Activated CD8-positive, alpha-beta memory T cell treated with anti-CD3 and anti-CD28 coated beads, Interleukin-2, amount 10 ng/mL, durations not matched to agents 7 days and 5 days (primary cell): ENCODE data around the gene LASP1. TPM values are rescaled to one million over a fixed set of nuclear protein-coding genes. Genes with fewer than 3 reads are reported as not detected.
"Not testable (repeated sequence)": the region's sequence is repeated elsewhere in the genome, so short reads cannot be mapped to it uniquely, and the experiment has no call there.

ENCODE experiments used
- ATAC-seq: fragments of 150-1000 bp; cut with Tn5 transposase; one replicate; pipeline ENCODE4 v1.10.0; 2021; ENCODE audit warnings: moderate library complexity
- CTCF ChIA-PET: fragments of 350-600 bp; sonication (Branson Sonifier 250); formaldehyde crosslinking; loops from one replicate; lab custom pipeline; 2021; ENCODE audit warnings: antibody characterized with exemption; lab: Charles Lee
- DNase-seq: peaks from one replicate; pipeline ENCODE4 v3.0.0-alpha.2; 2020
- H3K27ac Mint-ChIP-seq: one replicate; pipeline ENCODE4 v1.8.0; 2021; ENCODE audit warnings: mild to moderate bottlenecking, mixed read lengths
- H3K27me3 Mint-ChIP-seq: one replicate; pipeline ENCODE4 v1.8.0; 2021; ENCODE audit warnings: mixed read lengths
- H3K36me3 Mint-ChIP-seq: one replicate; pipeline ENCODE4 v1.8.0; 2021; ENCODE audit warnings: mild to moderate bottlenecking, mixed read lengths
- H3K4me1 Mint-ChIP-seq: one replicate; pipeline ENCODE4 v1.8.0; 2021; ENCODE audit warnings: mixed read lengths
- H3K4me3 Mint-ChIP-seq: one replicate; pipeline ENCODE4 v1.8.0; 2021; ENCODE audit warnings: mild to moderate bottlenecking, moderate library complexity, mixed read lengths
- H3K9me3 Mint-ChIP-seq: one replicate; pipeline ENCODE4 v1.8.0; 2022; ENCODE audit warnings: low read depth, mixed read lengths
- total RNA-seq, 2 experiments: library from RNA; stranded (reverse); gene quantifications; one replicate each; pipeline ENCODE4 v1.2.3, GENCODE V29; 2021

LASP1 gene
- total RNA-seq, 2 experiments from 2014 or later = 208 to 239 TPM

GRCh38 chr17:38919316-38920078, 49.6 kb downstream of the LASP1 start:
- Mint-ChIP-seq H3K36me3 (peaks cover 29% of the 10 kb centered on the region), H3K4me1 (peaks cover 14% of the 10 kb centered on the region), H3K9me3 (no peaks in the 10 kb centered on the region), H3K4me3 (no peak overlapping the region), H3K27ac (no peak overlapping the region), H3K27me3 (no peaks in the 10 kb centered on the region)
- DNase-seq (peak; percentile 34), ATAC-seq (no peak)
- CTCF ChIA-PET = no interaction called here

- Mint-ChIP-seq H3K9me3 (no peaks in the 10 kb centered on the region), H3K4me1 (peaks cover 21% of the 10 kb centered on the region), H3K36me3 (peaks cover 27% of the 10 kb centered on the region), H3K27ac (no peak overlapping the region), H3K27me3 (no peaks in the 10 kb centered on the region), H3K4me3 (no peak overlapping the region)
- DNase-seq (peak; percentile 31), ATAC-seq (no peak)
- CTCF ChIA-PET = interaction anchor here (0.7 to 5.1 kb wide), 2 partner anchors 19 to 140 kb away, joined by 3 to 55 read pairs; no protein-coding TSS in a partner anchor
Measured at GRCh38 chr17:38920374-38921291, 50.8 kb downstream of the LASP1 start.

GRCh38 chr17:38921756-38922411, 52.0 kb downstream of the LASP1 start:
- ATAC-seq (no peak), DNase-seq (peak; percentile 37)
- Mint-ChIP-seq H3K27me3 (no peaks in the 10 kb centered on the region), H3K9me3 (no peaks in the 10 kb centered on the region), H3K4me1 (peaks cover 33% of the 10 kb centered on the region), H3K4me3 (no peak overlapping the region), H3K36me3 (peaks cover 24% of the 10 kb centered on the region), H3K27ac (peak overlapping the region; percentile 29)
- CTCF ChIA-PET = interaction anchor here (1.0 to 5.1 kb wide), 7 partner anchors 11 to 232 kb away, joined by 3 to 55 read pairs (median 3); no protein-coding TSS in a partner anchor

- H3K4me1 Mint-ChIP-seq = peaks cover 34% of the 10 kb centered on the region
- no peak overlapping the region for H3K27ac Mint-ChIP-seq
- no peak for ATAC-seq
Measured at GRCh38 chr17:38922538-38923297, 52.9 kb downstream of the LASP1 start.

GRCh38 chr17:38925263-38925995, 55.6 kb downstream of the LASP1 start, which contains the start of gene LASP1NB:
Gene LASP1NB, plus strand, starts transcription at chr17:38925614.
- Mint-ChIP-seq H3K27ac (peak within 1 kb of the TSS; percentile 67), H3K4me3 (peak within 1 kb of the TSS; percentile 58), H3K27me3 (no peaks in the 10 kb centered on the region), H3K4me1 (peaks cover 34% of the 10 kb centered on the region), H3K36me3 (peaks cover 3% of the 10 kb centered on the region), H3K9me3 (no peaks in the 10 kb centered on the region)
- DNase-seq = peak; percentile 83
- ATAC-seq = peak; percentile 62
- CTCF ChIA-PET = interaction anchor here (1.0 to 5.1 kb wide), 20 partner anchors 8 to 249 kb away, joined by 3 to 55 read pairs (median 4); partner anchors contain the start of genes FBXO47, LASP1 and PLXDC1

More at GRCh38 chr17:38922538-38923297, 52.9 kb downstream of the LASP1 start:
- peak; percentile 40 for DNase-seq
- CTCF ChIA-PET = interaction anchor here (0.8 to 5.1 kb wide), 13 partner anchors 10 to 231 kb away, joined by 3 to 55 read pairs (median 3); partner anchors contain the start of gene RPL23
- Mint-ChIP-seq H3K36me3 (peaks cover 19% of the 10 kb centered on the region), H3K27me3 (no peaks in the 10 kb centered on the region), H3K4me3 (no peak overlapping the region), H3K9me3 (no peaks in the 10 kb centered on the region)

GRCh38 chr17:38926293-38927070, 56.6 kb downstream of the LASP1 start:
- Mint-ChIP-seq H3K4me3 (peak overlapping the region; percentile 57), H3K4me1 (peaks cover 32% of the 10 kb centered on the region), H3K27ac (peak overlapping the region; percentile 67), H3K27me3 (no peaks in the 10 kb centered on the region), H3K9me3 (no peaks in the 10 kb centered on the region), H3K36me3 (peaks cover 2% of the 10 kb centered on the region)
- CTCF ChIA-PET = interaction anchor here (0.6 to 5.1 kb wide), 13 partner anchors 9 to 238 kb away, joined by 3 to 55 read pairs (median 4); partner anchors contain the start of genes FBXO47 and PLXDC1
- DNase-seq (peak; percentile 41), ATAC-seq (peak; percentile 74)

GRCh38 chr17:38930782-38931181, 60.9 kb downstream of the LASP1 start:
- DNase-seq, H3K27me3 Mint-ChIP-seq, ATAC-seq, H3K36me3 Mint-ChIP-seq, H3K27ac Mint-ChIP-seq, H3K9me3 Mint-ChIP-seq, H3K4me3 Mint-ChIP-seq: not testable (repeated sequence)
- CTCF ChIA-PET = interaction anchor here (1.0 kb wide), 1 partner anchor 221 kb away, joined by 3 read pairs; the partner anchor contains the start of gene PLXDC1
- H3K4me1 Mint-ChIP-seq = peaks cover 17% of the 10 kb centered on the region

- H3K27me3 Mint-ChIP-seq = peaks cover 13% of the 10 kb centered on the region
- H3K27ac Mint-ChIP-seq, H3K4me3 Mint-ChIP-seq, DNase-seq, H3K36me3 Mint-ChIP-seq, H3K4me1 Mint-ChIP-seq, H3K9me3 Mint-ChIP-seq, ATAC-seq: not testable (repeated sequence)
- CTCF ChIA-PET = interaction anchor here (0.7 to 1.5 kb wide), 5 partner anchors 9 to 230 kb away, joined by 3 to 5 read pairs (median 4); partner anchors contain the start of gene LASP1NB
Measured at GRCh38 chr17:38933962-38934361, 64.1 kb downstream of the LASP1 start.

GRCh38 chr17:38939987-38940386, 70.1 kb downstream of the LASP1 start:
- Mint-ChIP-seq H3K4me1 (peaks cover 11% of the 10 kb centered on the region), H3K36me3 (no peaks in the 10 kb centered on the region), H3K27me3 (peaks cover 13% of the 10 kb centered on the region), H3K27ac (no peak overlapping the region), H3K4me3 (no peak overlapping the region), H3K9me3 (no peaks in the 10 kb centered on the region)
- no peak for ATAC-seq
- CTCF ChIA-PET = interaction anchor here (0.6 to 1.1 kb wide), 3 partner anchors 24 to 71 kb away, joined by 3 to 4 read pairs (median 3); no protein-coding TSS in a partner anchor
- DNase-seq = no peak

- no peak overlapping the region for H3K4me3 Mint-ChIP-seq
- H3K27ac Mint-ChIP-seq = no peak overlapping the region
- H3K9me3 Mint-ChIP-seq = no peaks in the 10 kb centered on the region
- H3K36me3 Mint-ChIP-seq = no peaks in the 10 kb centered on the region
- peaks cover 10% of the 10 kb centered on the region for H3K27me3 Mint-ChIP-seq
- ATAC-seq (no peak), DNase-seq (no peak)
- peaks cover 13% of the 10 kb centered on the region for H3K4me1 Mint-ChIP-seq
- CTCF ChIA-PET = interaction anchor here (0.6 to 1.5 kb wide), 4 partner anchors 23 to 304 kb away, joined by 3 to 5 read pairs (median 4); no protein-coding TSS in a partner anchor
Measured at GRCh38 chr17:38940404-38940803, 70.5 kb downstream of the LASP1 start.
